H9 (cell line): ENCODE results near the gene ARFGEF3. TPM values are rescaled to one million over a fixed set of nuclear protein-coding genes. Genes with fewer than 3 reads are reported as not detected.

Experiments
- DNase-seq: peaks from one replicate; pipeline ENCODE4 v3.0.0-alpha.2; 2017
- H2AFZ ChIP-seq: one replicate; pipeline ENCODE4 v1.6.1; 2013; ENCODE audit warnings: mild to moderate bottlenecking, low read length, control low read depth, moderate library complexity
- H2AK5ac ChIP-seq: 2 replicates; pipeline ENCODE4 v1.6.1; 2013; ENCODE audit warnings: low read length, control low read depth, mixed read lengths; ENCODE audit not compliant: insufficient read length
- H2BK120ac ChIP-seq: one replicate; pipeline ENCODE4 v1.6.1; 2013; ENCODE audit warnings: low read depth, mild to moderate bottlenecking, low read length, control low read depth, inconsistent platforms; ENCODE audit not compliant: poor library complexity, severe bottlenecking
- H2BK12ac ChIP-seq: 2 replicates; pipeline ENCODE4 v1.6.1; 2013; ENCODE audit warnings: low read length, control low read depth, mixed read lengths, low read depth; ENCODE audit not compliant: insufficient read length
- H2BK15ac ChIP-seq: 2 replicates; pipeline ENCODE4 v1.6.1; 2013; ENCODE audit warnings: low read depth, low read length, control low read depth
- H2BK20ac ChIP-seq: one replicate; pipeline ENCODE4 v1.6.1; 2013; ENCODE audit warnings: low read depth, mild to moderate bottlenecking, low read length, control low read depth, inconsistent platforms; ENCODE audit not compliant: poor library complexity, severe bottlenecking
- H2BK5ac ChIP-seq: 2 replicates; pipeline ENCODE4 v1.6.1; 2013; ENCODE audit warnings: low read length, control low read depth, mixed read lengths; ENCODE audit not compliant: insufficient read length
- H3K14ac ChIP-seq: 2 replicates; pipeline ENCODE4 v1.6.1; 2013; ENCODE audit warnings: low read length, control low read depth; ENCODE audit not compliant: insufficient read depth
- H3K18ac ChIP-seq: 2 replicates; pipeline ENCODE4 v1.6.1; 2013; ENCODE audit warnings: low read depth, mild to moderate bottlenecking, mixed read lengths, low read length, control low read depth; ENCODE audit not compliant: insufficient read length
- H3K23ac ChIP-seq: 2 replicates; pipeline ENCODE4 v1.6.1; 2013; ENCODE audit warnings: low read length, control low read depth, mixed read lengths, low read depth; ENCODE audit not compliant: insufficient read length
- H3K23me2 ChIP-seq: 2 replicates; pipeline ENCODE4 v1.6.1; 2013; ENCODE audit warnings: low read depth, mild to moderate bottlenecking, mixed read lengths, low read length, control low read depth; ENCODE audit not compliant: insufficient read length, poor library complexity, severe bottlenecking
- H3K27ac ChIP-seq: 2 replicates; pipeline ENCODE4 v1.5.1; 2013; ENCODE audit warnings: low read length, control low read depth, mixed read lengths, low read depth; ENCODE audit not compliant: insufficient read length
- H3K27me3 ChIP-seq: 2 replicates; pipeline ENCODE4 v1.6.1; 2013; ENCODE audit warnings: low read length, control low read depth, inconsistent platforms; ENCODE audit not compliant: insufficient read depth
- H3K4ac ChIP-seq: 2 replicates; pipeline ENCODE4 v1.6.1; 2013; ENCODE audit warnings: low read depth, mild to moderate bottlenecking, control low read depth, inconsistent platforms, low read length, moderate library complexity
- H3K4me1 ChIP-seq: 2 replicates; pipeline ENCODE4 v1.6.1; 2013; ENCODE audit warnings: low read length, control low read depth, inconsistent platforms; ENCODE audit not compliant: insufficient read depth
- H3K4me2 ChIP-seq: 2 replicates; pipeline ENCODE4 v1.6.1; 2013; ENCODE audit warnings: low read length, control low read depth, mixed read lengths; ENCODE audit not compliant: insufficient read length, insufficient read depth
- H3K56ac ChIP-seq: 2 replicates; pipeline ENCODE4 v1.6.1; 2013; ENCODE audit warnings: low read depth, mild to moderate bottlenecking, mixed read lengths, low read length, control low read depth; ENCODE audit not compliant: insufficient read length
- H3K79me1 ChIP-seq: 2 replicates; pipeline ENCODE4 v1.6.1; 2013; ENCODE audit warnings: low read depth, mild to moderate bottlenecking, moderate library complexity, low read length, control low read depth, inconsistent platforms; ENCODE audit not compliant: insufficient read depth, poor library complexity, severe bottlenecking
- H3K79me2 ChIP-seq: 2 replicates; pipeline ENCODE4 v1.6.1; 2013; ENCODE audit warnings: low read length, control low read depth, inconsistent platforms; ENCODE audit not compliant: insufficient read depth
- H3K9ac ChIP-seq: 2 replicates; pipeline ENCODE4 v1.6.1; 2013; ENCODE audit warnings: low read length, control low read depth, mixed read lengths; ENCODE audit not compliant: insufficient read length; ENCODE audit errors: extremely low read depth
- H3K9me3 ChIP-seq: one replicate; pipeline ENCODE4 v1.6.1; 2013; ENCODE audit warnings: low read depth, low read length, inconsistent platforms; ENCODE audit not compliant: control insufficient read depth
- H3T11ph ChIP-seq: one replicate; pipeline ENCODE4 v1.6.1; 2013; ENCODE audit warnings: mild to moderate bottlenecking, low read length, control low read depth, inconsistent platforms
- H4K20me1 ChIP-seq: one replicate; pipeline ENCODE4 v1.6.1; 2013; ENCODE audit not compliant: control insufficient read depth, insufficient read length, insufficient read depth
- H4K5ac ChIP-seq: 2 replicates; pipeline ENCODE4 v1.6.1; 2013; ENCODE audit warnings: low read depth, mild to moderate bottlenecking, mixed read lengths, low read length, control low read depth; ENCODE audit not compliant: insufficient read length
- H4K8ac ChIP-seq: replicated peaks from 2 replicates; pipeline ENCODE4 v1.6.1; 2013; ENCODE audit warnings: low read length, control low read depth, mixed read lengths, low read depth; ENCODE audit not compliant: insufficient read length
- H4K91ac ChIP-seq: 2 replicates; pipeline ENCODE4 v1.6.1; 2013; ENCODE audit warnings: low read depth, mild to moderate bottlenecking, moderate library complexity, mixed read lengths, low read length, control low read depth; ENCODE audit not compliant: insufficient read length
- H3K27ac Mint-ChIP-seq, 3 experiments: 2 replicates in 2 of 3; 3 replicates in 1 of 3; pipeline ENCODE4 v1.8.0; 2020 to 2021; ENCODE audit warnings: mixed read lengths in 3 of 3, mild to moderate bottlenecking in 1 of 3, moderate library complexity in 1 of 3
- H3K27me3 Mint-ChIP-seq: 2 replicates; pipeline ENCODE4 v1.8.0; 2021; ENCODE audit warnings: low read depth, mild to moderate bottlenecking, moderate library complexity, mixed read lengths
- H3K36me3 Mint-ChIP-seq, 3 experiments: 2 replicates in 2 of 3; 3 replicates in 1 of 3; pipeline ENCODE4 v1.8.0; 2020 to 2021; ENCODE audit warnings: low read depth in 3 of 3, mixed read lengths in 3 of 3; ENCODE audit not compliant: insufficient read depth in 1 of 3
- H3K4me1 Mint-ChIP-seq, 2 experiments: 2 replicates each; pipeline ENCODE4 v1.8.0; 2020; ENCODE audit warnings: mixed read lengths in 2 of 2
- H3K4me3 Mint-ChIP-seq, 2 experiments: 2 replicates in 1 of 2; 3 replicates in 1 of 2; pipeline ENCODE4 v1.8.0; 2020 to 2021; ENCODE audit warnings: mild to moderate bottlenecking in 2 of 2, mixed read lengths in 2 of 2, moderate library complexity in 1 of 2
- H3K9me3 Mint-ChIP-seq, 2 experiments: 2 replicates in 1 of 2; 3 replicates in 1 of 2; pipeline ENCODE4 v1.8.0; 2020; ENCODE audit warnings: mild to moderate bottlenecking in 2 of 2, mixed read lengths in 2 of 2, moderate library complexity in 1 of 2
- CTCF ChIP-seq: fragments of 200-600 bp; sonication (generic); conservative IDR thresholded peaks from 3 replicates; pipeline ENCODE4 v1.8.0; 2021; ENCODE audit warnings: antibody characterized with exemption, mild to moderate bottlenecking
- WGBS: extraction: QIAGEN DNeasy Blood & Tissue Kit; methylation state at CpG from one replicate; pipeline ENCODE4 v1.1.7; 2013; ENCODE audit warnings: missing lambda C conversion rate, low lambda C conversion rate, mixed read lengths; ENCODE audit not compliant: insufficient read length; ENCODE audit errors: extremely low coverage; 5-methylcytosine and 5-hydroxymethylcytosine counted together
- total RNA-seq: library from RNA; stranded (reverse); gene quantifications from 2 replicates; pipeline ENCODE4 v1.2.1, GENCODE V29; 2021

The ARFGEF3 gene
- total RNA-seq, 1 experiment from 2014 or later = 13.7 TPM

- Mint-ChIP-seq H3K9me3 (no peaks in the 10 kb centered on the region), H3K4me1 (0 out of 4 replicates have a peak, but pooled peaks cover 0 to 5% of the 10 kb centered on the region in 2 experiments)
- H3K27ac ChIP-seq = no peak overlapping the region
Measured at GRCh38 chr6:138307352-138307751, 145.6 kb downstream of the ARFGEF3 start.

More at GRCh38 chr6:138307352-138307751, 145.6 kb downstream of the ARFGEF3 start:
- Histone ChIP-seq H3K4me2 (no peak overlapping the region), H2BK15ac (no peak overlapping the region), H2BK12ac (no peak overlapping the region), H4K20me1 (no peaks in the 10 kb centered on the region), H2BK20ac (no peak overlapping the region), H2BK120ac (no peak overlapping the region), H3K14ac (no peak overlapping the region), H2BK5ac (no peak overlapping the region), H3K23me2 (no peaks in the 10 kb centered on the region), H4K5ac (no peak overlapping the region), H3K79me2 (no peaks in the 10 kb centered on the region), H3K4ac (no peak overlapping the region), H4K8ac (no peak overlapping the region), H3K27me3 (no peaks in the 10 kb centered on the region), H2AK5ac (no peak overlapping the region), H3T11ph (no peak overlapping the region), H3K18ac (no peak overlapping the region), H2AFZ (no peak overlapping the region), H3K56ac (no peak overlapping the region), H4K91ac (no peak overlapping the region), H3K23ac (no peak overlapping the region), H3K79me1 (no peaks in the 10 kb centered on the region), H3K9ac (no peak overlapping the region), H3K4me1 (no peaks in the 10 kb centered on the region), H3K9me3 (no peaks in the 10 kb centered on the region)
- WGBS = no CpG with 5 or more reads among the region's 1 CpG
- H3K36me3 Mint-ChIP-seq = peaks cover 0 to 30% (median 13%) of the 10 kb centered on the region in 3 experiments; a peak in 4 of 7 replicates
- TF ChIP-seq CTCF = no peak
- no peak for DNase-seq
- no peak overlapping the region for H3K4me3 Mint-ChIP-seq
- H3K27ac Mint-ChIP-seq = no peak overlapping the region
- H3K27me3 Mint-ChIP-seq = no peaks in the 10 kb centered on the region
